ENCODE measurements around the gene HS3ST3A1.

HS3ST3A1 gene

GRCh38 chr17:13522749-13523148, 79.0 kb downstream of the HS3ST3A1 start:
- no peak overlapping the region for H3K4me3 ChIP-seq (ENCODE audit: insufficient read depth, low read depth, low read length)
- no peaks in the 10 kb centered on the region for H3K36me3 ChIP-seq (ENCODE audit: control insufficient read depth, insufficient read depth, low read length)
- WGBS, 2 experiments, result 85 to 94% methylated on average over 1 of the region's 1 CpG
- no peaks in the 10 kb centered on the region for H3K9me3 ChIP-seq (ENCODE audit: control insufficient read depth, low read length)
- H3K27me3 ChIP-seq (ENCODE audit: control insufficient read depth, insufficient read depth, low read length, poor library complexity, severe bottlenecking), result no peaks in the 10 kb centered on the region
- H3K4me1 ChIP-seq (ENCODE audit: control insufficient read depth, insufficient read depth, low read length), result peaks cover 4% of the 10 kb centered on the region
- no peak overlapping the region for H3K27ac ChIP-seq (ENCODE audit: insufficient read depth, low read depth, low read length, poor library complexity, severe bottlenecking)

DNA sequence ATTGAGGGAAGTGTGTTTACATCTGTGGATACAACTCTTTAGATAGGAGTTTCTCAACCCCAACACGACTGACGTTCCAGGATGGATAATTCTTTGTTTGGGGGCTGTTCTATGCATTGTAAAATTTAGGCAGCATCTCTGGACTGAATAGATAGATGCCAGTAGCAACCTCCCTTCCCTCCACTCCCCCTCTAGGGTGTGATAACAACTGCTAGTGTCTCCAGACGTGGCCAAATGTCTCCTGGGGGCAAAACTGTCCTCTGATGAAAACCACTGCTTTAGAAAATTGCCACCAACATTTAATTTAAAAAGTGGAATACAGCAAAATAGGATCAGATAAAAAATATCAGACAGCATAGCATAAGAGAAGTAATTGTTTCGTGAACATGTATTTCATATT, 79.9 kb downstream of the HS3ST3A1 start:
- Histone ChIP-seq H3K27me3 (ENCODE audit: control insufficient read depth, insufficient read depth, low read length, poor library complexity, severe bottlenecking) (no peaks in the 10 kb centered on the region), H3K4me1 (ENCODE audit: control insufficient read depth, insufficient read depth, low read length) (no peaks in the 10 kb centered on the region), H3K9me3 (ENCODE audit: control insufficient read depth, low read length) (no peaks in the 10 kb centered on the region), H3K27ac (ENCODE audit: insufficient read depth, low read depth, low read length, poor library complexity, severe bottlenecking) (no peak overlapping the region), H3K4me3 (ENCODE audit: insufficient read depth, low read depth, low read length) (no peak overlapping the region), H3K36me3 (ENCODE audit: control insufficient read depth, insufficient read depth, low read length) (no peaks in the 10 kb centered on the region)
- WGBS, 2 experiments, result 88 to 93% methylated on average over 3 to 4 of the region's 4 CpGs

DNA sequence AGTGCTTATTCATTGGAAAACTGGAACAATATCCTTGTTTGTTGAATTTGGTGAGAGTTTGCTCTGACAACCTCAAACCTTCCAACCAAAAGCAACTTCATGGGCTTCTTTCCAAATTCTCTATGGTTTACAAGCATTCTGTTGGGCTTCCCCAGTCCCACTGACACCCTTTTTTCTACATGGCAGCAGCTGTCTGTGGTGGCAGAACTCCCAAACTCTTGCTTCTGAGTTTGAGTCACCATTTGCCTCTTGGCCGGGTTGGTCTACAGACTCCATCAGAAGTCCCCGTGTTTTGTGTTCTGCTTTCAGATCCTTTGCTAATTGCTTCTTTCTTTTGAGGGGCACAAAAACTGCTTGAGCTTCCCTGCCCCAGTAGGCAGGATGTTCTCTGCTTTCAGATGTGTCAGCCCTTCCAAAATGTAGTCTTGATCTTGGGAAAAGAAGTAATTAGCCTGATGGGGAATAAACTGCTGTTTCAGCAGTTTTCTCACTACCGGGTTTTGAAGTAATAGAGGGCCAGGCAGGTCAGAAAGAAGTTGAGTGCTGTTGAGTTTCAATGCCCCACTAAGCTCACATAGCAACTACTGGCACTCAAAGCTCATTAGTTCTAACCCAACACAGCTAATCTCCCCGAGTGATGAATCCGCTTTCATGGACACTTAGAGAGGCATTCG, 80.7 kb downstream of the HS3ST3A1 start:
- H3K4me3 ChIP-seq (ENCODE audit: insufficient read depth, low read depth, low read length), result no peak overlapping the region
- no peaks in the 10 kb centered on the region for H3K36me3 ChIP-seq (ENCODE audit: control insufficient read depth, insufficient read depth, low read length)
- WGBS, 2 experiments, result 94 to 95% methylated on average over 6 of the region's 6 CpGs
- no peak overlapping the region for H3K27ac ChIP-seq (ENCODE audit: insufficient read depth, low read depth, low read length, poor library complexity, severe bottlenecking)
- H3K4me1 ChIP-seq (ENCODE audit: control insufficient read depth, insufficient read depth, low read length), result no peaks in the 10 kb centered on the region
- no peaks in the 10 kb centered on the region for H3K9me3 ChIP-seq (ENCODE audit: control insufficient read depth, low read length)
- H3K27me3 ChIP-seq (ENCODE audit: control insufficient read depth, insufficient read depth, low read length, poor library complexity, severe bottlenecking), result no peaks in the 10 kb centered on the region

DNA sequence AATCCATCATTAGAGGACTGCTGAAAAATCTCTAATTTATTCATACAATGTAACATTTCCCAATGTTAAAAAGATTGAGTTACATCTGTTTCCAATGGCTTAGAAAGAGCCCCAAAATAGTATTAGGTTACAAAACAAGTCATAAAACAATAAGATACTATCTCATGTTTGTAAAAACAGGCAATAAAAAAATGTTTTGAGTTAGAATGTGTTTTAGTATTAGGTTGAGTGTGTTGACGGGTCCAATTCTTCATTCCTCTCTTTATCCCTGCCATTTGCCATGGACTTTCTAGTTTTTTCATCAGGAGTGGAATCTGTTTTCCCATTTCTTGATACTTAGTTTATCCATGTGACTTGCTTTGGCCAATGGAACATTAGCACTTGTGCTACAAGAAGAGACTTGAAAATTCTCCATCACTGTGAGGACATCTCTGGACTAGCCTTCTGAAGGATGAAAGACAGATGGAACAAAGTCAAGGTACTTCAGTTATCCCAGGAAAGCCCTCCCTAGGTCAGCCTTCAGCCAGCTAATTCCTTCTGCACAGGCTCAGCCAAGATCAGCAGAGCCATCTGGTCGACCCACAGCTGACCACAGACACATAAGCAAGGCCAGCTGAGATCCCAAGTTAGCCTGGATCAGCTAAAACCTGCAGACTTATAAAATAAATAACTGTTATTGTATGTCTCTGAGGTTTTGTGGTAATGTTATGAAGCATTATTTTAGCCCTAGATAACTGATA, 83.3 kb downstream of the HS3ST3A1 start:
- Histone ChIP-seq H3K36me3 (ENCODE audit: control insufficient read depth, insufficient read depth, low read length) (no peaks in the 10 kb centered on the region), H3K4me3 (ENCODE audit: insufficient read depth, low read depth, low read length) (no peak overlapping the region), H3K4me1 (ENCODE audit: control insufficient read depth, insufficient read depth, low read length) (no peaks in the 10 kb centered on the region), H3K9me3 (ENCODE audit: control insufficient read depth, low read length) (no peaks in the 10 kb centered on the region), H3K27me3 (ENCODE audit: control insufficient read depth, insufficient read depth, low read length, poor library complexity, severe bottlenecking) (no peaks in the 10 kb centered on the region), H3K27ac (ENCODE audit: insufficient read depth, low read depth, low read length, poor library complexity, severe bottlenecking) (no peak overlapping the region)
- whole genome bisulfite sequencing, 2 experiments, result 91 to 100% methylated on average over 1 to 2 of the region's 2 CpGs

DNA sequence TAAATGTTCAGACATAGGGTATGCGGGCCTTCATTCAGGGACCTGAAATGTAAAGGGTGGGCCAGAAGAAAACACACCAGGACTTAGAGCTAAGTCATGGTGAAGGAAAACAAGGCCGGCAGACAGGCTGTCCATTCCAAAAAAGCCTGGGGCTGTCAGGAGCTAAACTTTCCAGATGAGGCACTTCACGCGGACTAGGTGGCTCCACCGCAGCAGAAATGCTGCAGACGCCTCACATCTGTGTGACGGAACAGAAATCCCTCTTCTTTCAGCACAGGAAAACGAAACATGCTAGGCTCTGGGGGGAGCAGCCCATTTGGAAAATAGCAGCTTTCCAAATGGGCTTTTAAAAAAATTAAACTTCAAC, 88.7 kb downstream of the HS3ST3A1 start:
- WGBS, 2 experiments, result 73 to 74% methylated on average over 8 of the region's 8 CpGs
- peaks cover 10% of the 10 kb centered on the region for H3K4me1 ChIP-seq (ENCODE audit: control insufficient read depth, insufficient read depth, low read length)
- no peak overlapping the region for H3K27ac ChIP-seq (ENCODE audit: insufficient read depth, low read depth, low read length, poor library complexity, severe bottlenecking)
- no peaks in the 10 kb centered on the region for H3K27me3 ChIP-seq (ENCODE audit: control insufficient read depth, insufficient read depth, low read length, poor library complexity, severe bottlenecking)
- no peaks in the 10 kb centered on the region for H3K36me3 ChIP-seq (ENCODE audit: control insufficient read depth, insufficient read depth, low read length)
- H3K9me3 ChIP-seq (ENCODE audit: control insufficient read depth, low read length), result no peaks in the 10 kb centered on the region
- H3K4me3 ChIP-seq (ENCODE audit: insufficient read depth, low read depth, low read length), result no peak overlapping the region

DNA sequence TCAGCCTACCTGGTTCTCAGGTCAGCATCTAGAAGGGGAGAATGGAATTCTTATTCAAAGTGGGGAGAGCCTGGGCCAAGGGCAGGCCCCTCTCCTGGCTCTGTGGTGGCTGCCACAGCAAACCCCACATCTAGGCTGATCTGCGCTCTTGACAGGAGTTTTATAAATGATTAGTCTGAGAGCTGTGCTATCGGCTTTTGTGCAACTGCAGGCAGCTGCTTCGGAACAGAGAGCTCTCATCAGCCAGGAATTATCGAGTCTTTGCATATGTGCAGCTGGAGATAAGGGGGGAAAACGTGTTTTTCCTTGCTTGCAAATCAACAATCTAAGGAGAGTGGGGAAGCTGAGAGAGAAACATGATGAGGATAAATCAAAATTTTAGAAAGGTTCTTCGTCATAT, 91.7 kb downstream of the HS3ST3A1 start:
- H3K27ac ChIP-seq (ENCODE audit: insufficient read depth, low read depth, low read length, poor library complexity, severe bottlenecking), result no peak overlapping the region
- H3K9me3 ChIP-seq (ENCODE audit: control insufficient read depth, low read length), result no peaks in the 10 kb centered on the region
- 84 to 91% methylated on average over 6 of the region's 6 CpGs for WGBS, 2 experiments

GRCh38 chr17:13509527-13509926, 92.2 kb downstream of the HS3ST3A1 start:
- Histone ChIP-seq H3K4me1 (ENCODE audit: control insufficient read depth, insufficient read depth, low read length) (peaks cover 10% of the 10 kb centered on the region), H3K9me3 (ENCODE audit: control insufficient read depth, low read length) (no peaks in the 10 kb centered on the region), H3K27me3 (ENCODE audit: control insufficient read depth, insufficient read depth, low read length, poor library complexity, severe bottlenecking) (no peaks in the 10 kb centered on the region), H3K36me3 (ENCODE audit: control insufficient read depth, insufficient read depth, low read length) (no peaks in the 10 kb centered on the region), H3K27ac (ENCODE audit: insufficient read depth, low read depth, low read length, poor library complexity, severe bottlenecking) (no peak overlapping the region), H3K4me3 (ENCODE audit: insufficient read depth, low read depth, low read length) (no peak overlapping the region)
- 87 to 89% methylated on average over 3 of the region's 3 CpGs for WGBS, 2 experiments

More for the DNA sequence above, 91.7 kb downstream of the HS3ST3A1 start:
- no peaks in the 10 kb centered on the region for H3K27me3 ChIP-seq (ENCODE audit: control insufficient read depth, insufficient read depth, low read length, poor library complexity, severe bottlenecking)
- no peak overlapping the region for H3K4me3 ChIP-seq (ENCODE audit: insufficient read depth, low read depth, low read length)
- no peaks in the 10 kb centered on the region for H3K36me3 ChIP-seq (ENCODE audit: control insufficient read depth, insufficient read depth, low read length)
- H3K4me1 ChIP-seq (ENCODE audit: control insufficient read depth, insufficient read depth, low read length), result peaks cover 10% of the 10 kb centered on the region

GRCh38 chr17:13508896-13509295, 92.8 kb downstream of the HS3ST3A1 start:
- H3K27ac ChIP-seq (ENCODE audit: insufficient read depth, low read depth, low read length, poor library complexity, severe bottlenecking), result no peak overlapping the region
- WGBS, 2 experiments, result 90% methylated on average over 2 of the region's 2 CpGs
- H3K27me3 ChIP-seq (ENCODE audit: control insufficient read depth, insufficient read depth, low read length, poor library complexity, severe bottlenecking), result no peaks in the 10 kb centered on the region
- no peak overlapping the region for H3K4me3 ChIP-seq (ENCODE audit: insufficient read depth, low read depth, low read length)
- H3K4me1 ChIP-seq (ENCODE audit: control insufficient read depth, insufficient read depth, low read length), result peaks cover 10% of the 10 kb centered on the region
- no peaks in the 10 kb centered on the region for H3K36me3 ChIP-seq (ENCODE audit: control insufficient read depth, insufficient read depth, low read length)
- no peaks in the 10 kb centered on the region for H3K9me3 ChIP-seq (ENCODE audit: control insufficient read depth, low read length)

- Histone ChIP-seq H3K36me3 (ENCODE audit: control insufficient read depth, insufficient read depth, low read length) (no peaks in the 10 kb centered on the region), H3K9me3 (ENCODE audit: control insufficient read depth, low read length) (no peaks in the 10 kb centered on the region), H3K4me1 (ENCODE audit: control insufficient read depth, insufficient read depth, low read length) (no peaks in the 10 kb centered on the region), H3K4me3 (ENCODE audit: insufficient read depth, low read depth, low read length) (no peak overlapping the region), H3K27me3 (ENCODE audit: control insufficient read depth, insufficient read depth, low read length, poor library complexity, severe bottlenecking) (no peaks in the 10 kb centered on the region), H3K27ac (ENCODE audit: insufficient read depth, low read depth, low read length, poor library complexity, severe bottlenecking) (no peak overlapping the region)
- 93 to 94% methylated on average over 3 of the region's 6 CpGs for WGBS, 2 experiments
These were observed 98.2 kb downstream of the HS3ST3A1 start for GRCh38 chr17:13503526-13503925.

- no peak overlapping the region for H3K4me3 ChIP-seq (ENCODE audit: insufficient read depth, low read depth, low read length)
- no peaks in the 10 kb centered on the region for H3K9me3 ChIP-seq (ENCODE audit: control insufficient read depth, low read length)
- 93 to 95% methylated on average over 2 of the region's 2 CpGs for WGBS, 2 experiments
- no peaks in the 10 kb centered on the region for H3K36me3 ChIP-seq (ENCODE audit: control insufficient read depth, insufficient read depth, low read length)
- H3K27me3 ChIP-seq (ENCODE audit: control insufficient read depth, insufficient read depth, low read length, poor library complexity, severe bottlenecking), result no peaks in the 10 kb centered on the region
- no peak overlapping the region for H3K27ac ChIP-seq (ENCODE audit: insufficient read depth, low read depth, low read length, poor library complexity, severe bottlenecking)
- no peaks in the 10 kb centered on the region for H3K4me1 ChIP-seq (ENCODE audit: control insufficient read depth, insufficient read depth, low read length)
These were observed 99.5 kb downstream of the HS3ST3A1 start for GRCh38 chr17:13502263-13502662.

All from ectodermal cell (in vitro differentiated cells).